Fibroblast of villous mesenchyme (primary cell): ENCODE results near the gene HOXD4. TPM values are rescaled to one million over a fixed set of nuclear protein-coding genes. Genes with fewer than 3 reads are reported as not detected.

Experiments
- DNase-seq: peaks from one replicate; pipeline ENCODE4 v3.0.0-alpha.2; 2010; ENCODE audit warnings: low read depth
- H3K4me3 ChIP-seq: 2 replicates; pipeline ENCODE4 v1.5.1; 2011; ENCODE audit warnings: low read depth, mild to moderate bottlenecking, low read length
- CTCF ChIP-seq: IDR thresholded peaks from 2 replicates; pipeline ENCODE4 v1.5.1; 2012; ENCODE audit warnings: low read depth, mild to moderate bottlenecking, low read length; ENCODE audit not compliant: insufficient read depth
- total RNA-seq: library from RNA; depleted of rRNA; stranded (reverse); fragments of >200 nt; gene quantifications from 2 replicates; pipeline ENCODE4 v1.2.3, GENCODE V29; 2012

Gene HOXD4
- total RNA-seq, 1 donor, result 7.8 TPM

- peak overlapping the region; percentile 24 for H3K4me3 ChIP-seq
- no peak for TF ChIP-seq CTCF
Observed at GRCh38 chr2:176121190-176122051, 29.9 kb upstream of the HOXD4 start.

DNA sequence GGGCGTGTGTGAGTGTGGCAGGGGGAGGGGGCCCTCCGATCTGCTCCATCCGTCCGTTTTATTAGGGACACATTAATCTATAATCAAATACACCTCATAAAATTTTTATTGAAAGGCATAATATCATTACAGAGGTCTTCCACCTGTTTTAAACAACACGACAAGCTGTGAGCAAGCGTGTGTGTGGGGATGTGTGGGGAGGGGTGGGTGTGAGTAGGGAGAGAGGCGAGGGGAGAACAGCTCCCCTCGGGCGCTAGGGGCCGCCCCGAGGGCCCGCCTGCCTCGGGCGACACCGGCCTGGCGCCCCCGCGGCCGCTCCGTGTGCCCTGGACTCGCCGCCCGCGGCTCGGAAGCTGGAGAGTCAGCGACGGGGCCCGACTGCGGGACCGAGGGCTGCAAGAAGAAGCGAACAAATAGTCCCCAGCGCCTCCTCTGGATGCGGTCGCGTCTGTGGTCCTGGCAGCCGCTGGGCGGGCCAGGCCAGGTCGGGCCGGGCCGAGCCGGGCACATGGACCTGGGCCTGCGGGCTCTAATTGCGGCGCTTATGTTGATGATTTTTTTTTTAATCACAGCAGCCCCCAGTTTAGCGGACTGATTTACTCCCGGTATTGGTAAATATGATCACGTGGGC lies 29.2 kb upstream of the HOXD4 start:
- peak; percentile 81 for DNase-seq
- H3K4me3 ChIP-seq, result peak overlapping the region; percentile 51
- TF ChIP-seq CTCF, result no peak

More at GRCh38 chr2:176121190-176122051, 29.9 kb upstream of the HOXD4 start:
- DNase-seq, result peak; percentile 37

GRCh38 chr2:176122683-176123410 lies 28.5 kb upstream of the HOXD4 start, which contains the start of gene HOXD9:
TSS of gene HOXD9 (plus strand) at chr2:176122719. CDS start at chr2:176122769, 50 bp downstream.
- peak within 1 kb of the TSS; percentile 51 for H3K4me3 ChIP-seq
- no peak for TF ChIP-seq CTCF
- DNase-seq, result no peak

- H3K4me3 ChIP-seq, result peak overlapping the region; percentile 51
- TF ChIP-seq CTCF, result no peak
- peak; percentile 44 for DNase-seq
Observed at GRCh38 chr2:176123411-176124109, 27.8 kb upstream of the HOXD4 start.

DNA sequence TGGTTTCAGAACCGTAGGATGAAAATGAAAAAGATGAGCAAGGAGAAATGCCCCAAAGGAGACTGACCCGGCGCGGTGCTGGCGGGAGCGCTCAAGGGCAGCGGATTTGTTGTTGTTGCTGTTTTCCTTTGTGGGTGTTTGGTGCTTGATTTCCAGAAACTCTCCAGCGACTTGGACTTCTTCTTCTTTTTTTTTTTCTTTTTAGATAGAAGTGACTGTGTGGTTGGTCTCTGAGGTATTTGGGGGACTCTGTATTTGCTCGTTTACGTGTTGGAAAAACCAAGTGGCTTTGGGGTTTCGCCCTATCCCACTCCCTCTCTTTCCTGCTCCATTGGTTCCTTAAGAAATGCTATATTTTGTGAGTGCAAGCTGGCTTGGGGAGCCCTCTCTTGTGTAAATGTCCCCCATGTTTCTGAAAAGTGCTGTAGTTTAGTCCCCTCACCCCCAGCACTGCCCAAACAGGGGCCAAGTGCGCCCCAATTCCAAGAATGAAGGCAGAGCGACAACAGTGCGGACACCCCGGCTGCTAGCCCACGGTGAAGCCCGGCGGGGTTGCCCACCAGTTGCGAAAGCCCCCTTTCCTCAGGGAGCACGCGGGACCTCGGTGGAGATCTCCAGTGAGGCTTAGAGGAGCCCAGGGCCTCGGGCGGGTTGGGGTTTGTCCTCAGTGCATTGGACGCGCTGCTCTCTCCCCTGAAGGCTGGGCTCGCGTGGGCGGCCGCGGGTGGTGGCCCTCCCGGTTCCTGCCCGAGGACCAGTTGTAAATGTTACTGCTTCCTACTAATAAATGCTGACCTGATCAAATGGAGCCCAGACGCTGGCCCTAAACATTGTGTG lies 27.0 kb upstream of the HOXD4 start:
- no peak for TF ChIP-seq CTCF
- peak overlapping the region; percentile 51 for H3K4me3 ChIP-seq
- DNase-seq, result peak; percentile 34
